Mesenchymal stem cell (in vitro differentiated cells and primary cell): Measurements from ENCODE around the gene CFAP251.

Source experiments
- DNase-seq: peaks from one replicate; pipeline ENCODE4 v3.0.0-alpha.2; 2013
- H2AFZ ChIP-seq: one replicate; pipeline ENCODE4 v1.6.1; 2013; ENCODE audit warnings: low read depth, mild to moderate bottlenecking, control low read depth, inconsistent platforms, low read length, moderate library complexity
- H2AK5ac ChIP-seq: 2 replicates; pipeline ENCODE4 v1.6.1; 2013; ENCODE audit warnings: low read length, moderate library complexity, mild to moderate bottlenecking, inconsistent platforms; ENCODE audit not compliant: severe bottlenecking
- H2BK120ac ChIP-seq: one replicate; pipeline ENCODE4 v1.6.1; 2013; ENCODE audit warnings: low read depth, mild to moderate bottlenecking, inconsistent platforms, low read length, moderate library complexity
- H2BK12ac ChIP-seq, 2 experiments: one replicate each; pipeline ENCODE4 v1.6.1; 2013; ENCODE audit warnings: inconsistent platforms in 2 of 2, low read length in 2 of 2, mild to moderate bottlenecking in 2 of 2, moderate library complexity in 2 of 2, control low read depth in 1 of 2
- H2BK15ac ChIP-seq: one replicate; pipeline ENCODE4 v1.6.1; 2013; ENCODE audit warnings: mild to moderate bottlenecking, low read depth, inconsistent platforms; ENCODE audit not compliant: poor library complexity, severe bottlenecking
- H2BK5ac ChIP-seq: 2 replicates; pipeline ENCODE4 v1.6.1; 2013; ENCODE audit warnings: low read depth, mild to moderate bottlenecking, low read length, control low read depth, inconsistent platforms; ENCODE audit not compliant: poor library complexity, severe bottlenecking
- H3K14ac ChIP-seq, 2 experiments: one replicate each; pipeline ENCODE4 v1.6.1; 2013; ENCODE audit warnings: inconsistent platforms in 2 of 2, low read length in 2 of 2, control low read depth in 1 of 2, mild to moderate bottlenecking in 1 of 2, moderate library complexity in 1 of 2
- H3K18ac ChIP-seq, 2 experiments: one replicate each; pipeline ENCODE4 v1.6.1; 2013; ENCODE audit warnings: inconsistent platforms in 2 of 2, low read length in 2 of 2, control low read depth in 1 of 2, low read depth in 1 of 2, mild to moderate bottlenecking in 1 of 2
- H3K23ac ChIP-seq, 2 experiments: one replicate each; pipeline ENCODE4 v1.6.1; 2013; ENCODE audit warnings: inconsistent platforms in 2 of 2, low read length in 2 of 2, mild to moderate bottlenecking in 2 of 2, moderate library complexity in 2 of 2, control low read depth in 1 of 2
- H3K27ac ChIP-seq: 2 replicates; pipeline ENCODE4 v1.5.1; 2013; ENCODE audit warnings: mild to moderate bottlenecking, moderate library complexity, low read length, control low read depth, inconsistent platforms; ENCODE audit not compliant: poor library complexity, severe bottlenecking
- H3K27me3 ChIP-seq, 2 experiments: 2 replicates each; pipeline versions ENCODE4 v1.6.1 to v1.7.0; 2013; ENCODE audit warnings: low read length in 2 of 2, mild to moderate bottlenecking in 2 of 2, moderate library complexity in 2 of 2, control low read depth in 1 of 2, inconsistent platforms in 1 of 2; ENCODE audit not compliant: control insufficient read depth in 1 of 2, insufficient read depth in 1 of 2
- H3K36me3 ChIP-seq, 2 experiments: 2 replicates each; pipeline versions ENCODE4 v1.6.1 to v1.7.0; 2013; ENCODE audit warnings: low read length in 2 of 2, control low read depth in 1 of 2, inconsistent platforms in 1 of 2, low read depth in 1 of 2, mild to moderate bottlenecking in 1 of 2; ENCODE audit not compliant: insufficient read depth in 2 of 2, control insufficient read depth in 1 of 2
- H3K4ac ChIP-seq, 2 experiments: one replicate each; pipeline ENCODE4 v1.6.1; 2013; ENCODE audit warnings: inconsistent platforms in 2 of 2, low read length in 2 of 2, mild to moderate bottlenecking in 2 of 2, moderate library complexity in 2 of 2, control low read depth in 1 of 2, low read depth in 1 of 2
- H3K4me1 ChIP-seq: 2 replicates; pipeline ENCODE4 v1.6.1; 2013; ENCODE audit warnings: low read depth, low read length, control low read depth; ENCODE audit not compliant: control insufficient read depth, insufficient read depth
- H3K4me2 ChIP-seq: 2 replicates; pipeline ENCODE4 v1.6.1; 2013; ENCODE audit warnings: low read length, mild to moderate bottlenecking, inconsistent platforms; ENCODE audit not compliant: poor library complexity, severe bottlenecking
- H3K4me3 ChIP-seq, 2 experiments: 2 replicates each; pipeline versions ENCODE4 v1.5.1 to v1.7.0; 2013; ENCODE audit warnings: low read length in 2 of 2, mild to moderate bottlenecking in 2 of 2, control low read depth in 1 of 2, low read depth in 1 of 2; ENCODE audit not compliant: insufficient read depth in 1 of 2
- H3K79me1 ChIP-seq: replicated peaks from 2 replicates; pipeline ENCODE4 v1.6.1; 2013; ENCODE audit warnings: mild to moderate bottlenecking, control low read depth, low read length, inconsistent platforms; ENCODE audit not compliant: poor library complexity, severe bottlenecking
- H3K9ac ChIP-seq: 2 replicates; pipeline ENCODE4 v1.7.0; 2013; ENCODE audit warnings: mild to moderate bottlenecking, low read length, moderate library complexity
- H3K9me3 ChIP-seq: 2 replicates; pipeline ENCODE4 v1.7.0; 2013; ENCODE audit warnings: mild to moderate bottlenecking, low read length; ENCODE audit not compliant: control insufficient read depth
- H4K8ac ChIP-seq: one replicate; pipeline ENCODE4 v1.6.1; 2013; ENCODE audit warnings: inconsistent platforms, mild to moderate bottlenecking, low read length, moderate library complexity
- H4K91ac ChIP-seq: one replicate; pipeline ENCODE4 v1.6.1; 2013; ENCODE audit warnings: mild to moderate bottlenecking, low read length, inconsistent platforms
- WGBS: methylation state at CpG from one replicate; pipeline ENCODE4 v1.1.7; 2013; ENCODE audit warnings: mixed read lengths; 5-methylcytosine and 5-hydroxymethylcytosine counted together

CFAP251 gene

DNA sequence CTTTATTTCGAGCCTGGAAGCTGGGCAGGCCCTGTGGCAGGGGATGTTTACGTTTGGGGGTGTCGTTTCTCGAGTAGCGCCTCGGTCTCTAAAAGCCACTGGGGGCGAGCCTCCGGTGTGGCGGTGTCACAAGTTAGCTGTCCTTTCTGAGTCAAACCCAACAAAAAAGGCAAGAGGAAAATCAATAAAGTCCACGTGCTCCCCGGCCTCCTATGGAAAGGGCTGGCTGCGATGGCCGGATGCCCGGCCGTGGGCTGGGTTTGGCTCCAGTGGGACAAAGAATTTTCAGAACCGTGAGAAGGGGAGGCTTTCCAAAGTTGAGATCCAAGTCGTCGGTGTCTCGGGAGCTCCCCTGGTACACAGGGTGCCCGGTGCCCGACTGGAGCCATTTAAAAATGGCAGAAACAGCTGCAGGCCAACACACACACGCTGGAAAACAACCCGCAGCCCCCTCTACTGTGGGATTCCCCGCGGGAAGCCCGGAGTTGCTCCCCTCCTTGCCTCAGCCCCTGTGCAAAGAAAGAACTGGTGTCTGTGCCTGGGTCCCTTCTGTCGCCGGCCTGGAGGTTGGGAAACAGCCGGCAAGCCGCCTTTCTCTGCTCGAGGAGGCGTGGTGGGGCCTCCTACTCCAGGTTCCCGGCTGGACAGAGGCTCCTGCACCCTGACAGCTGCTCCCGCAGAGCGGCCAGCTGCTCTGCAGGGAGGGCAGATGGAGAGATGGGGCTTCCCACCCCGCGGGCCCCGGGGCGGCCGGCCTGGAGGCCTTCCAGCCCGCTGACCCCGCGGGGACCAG is 105.1 kb downstream of the CFAP251 start:
- peak overlapping the region; percentile 95 for H3K27ac ChIP-seq
- peak overlapping the region; percentile 40 for H4K8ac ChIP-seq
- peak overlapping the region in 1 of 2 experiments; percentile 67 for H3K18ac ChIP-seq
- H2AK5ac ChIP-seq, result peak overlapping the region; percentile 98
- peak overlapping the region; percentile 95 for H3K4me2 ChIP-seq
- H3K9ac ChIP-seq, result peak overlapping the region; percentile 82
- H4K91ac ChIP-seq, result no peak overlapping the region
- no peak overlapping the region for H2AFZ ChIP-seq
- no peaks in the 10 kb centered on the region for H3K36me3 ChIP-seq
- H3K4me3 ChIP-seq, result peak overlapping the region; percentile 75 to 79
- no peak overlapping the region for H2BK15ac ChIP-seq
- H3K27me3 ChIP-seq, result peaks cover 0 to 9% of the 10 kb centered on the region in 2 experiments
- H3K23ac ChIP-seq, result no peak overlapping the region
- no peak overlapping the region for H2BK120ac ChIP-seq
- WGBS, result 22% methylated on average over 43 of the region's 43 CpGs
- H2BK12ac ChIP-seq, result no peak overlapping the region
- H3K4me1 ChIP-seq, result peaks cover 29% of the 10 kb centered on the region
- H3K9me3 ChIP-seq, result peaks cover 4% of the 10 kb centered on the region
- peak; percentile 75 for DNase-seq
- no peak overlapping the region for H3K14ac ChIP-seq
- peak overlapping the region in 1 of 2 experiments; percentile 53 for H3K4ac ChIP-seq
- peak overlapping the region; percentile 82 for H2BK5ac ChIP-seq
- peaks cover 22% of the 10 kb centered on the region for H3K79me1 ChIP-seq

DNA sequence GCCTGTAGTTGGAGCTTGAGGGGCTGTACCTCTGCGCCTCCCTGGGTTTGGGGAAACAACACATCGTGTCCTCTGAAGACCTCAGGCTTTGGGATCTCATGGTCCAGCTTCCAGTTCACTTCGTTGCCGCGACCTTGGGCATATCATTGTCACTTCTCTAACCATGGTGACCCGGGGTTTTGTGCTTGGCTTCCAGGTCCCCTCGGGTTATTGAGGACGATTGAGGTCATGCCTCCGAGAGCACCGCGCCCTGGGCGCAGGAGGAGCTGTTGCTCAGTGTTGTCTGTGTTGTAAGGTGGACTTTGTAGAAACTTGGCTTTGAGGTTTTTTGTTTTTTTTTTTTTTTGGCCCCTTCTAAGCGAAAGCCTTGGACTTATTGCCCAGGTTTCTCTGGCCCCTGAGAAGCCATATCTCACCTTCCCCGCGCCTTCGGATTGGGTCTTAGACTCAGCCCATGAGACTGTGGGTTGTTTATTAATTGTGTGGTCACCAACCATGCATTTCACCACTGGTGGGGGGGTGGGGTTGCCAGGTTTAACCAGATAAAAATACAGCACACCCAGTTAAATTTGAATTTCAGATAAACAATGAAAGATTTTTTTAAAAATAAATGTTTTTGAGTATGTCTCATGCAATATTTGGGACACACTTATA is 105.9 kb downstream of the CFAP251 start:
- no peak overlapping the region for H3K9ac ChIP-seq
- no peak overlapping the region for H3K14ac ChIP-seq
- peak overlapping the region; percentile 95 for H3K27ac ChIP-seq
- H3K4me3 ChIP-seq, result peak overlapping the region; percentile 2 to 79
- H3K18ac ChIP-seq, result peak overlapping the region in 1 of 2 experiments; percentile 56
- peak; percentile 25 for DNase-seq
- H2BK15ac ChIP-seq, result no peak overlapping the region
- no peak overlapping the region for H4K91ac ChIP-seq
- no peak overlapping the region for H4K8ac ChIP-seq
- H3K23ac ChIP-seq, result peak overlapping the region in 1 of 2 experiments; percentile 40
- H2AFZ ChIP-seq, result no peak overlapping the region
- H3K36me3 ChIP-seq, result no peaks in the 10 kb centered on the region
- no peaks in the 10 kb centered on the region for H3K9me3 ChIP-seq
- peak overlapping the region; percentile 98 for H2AK5ac ChIP-seq
- peak overlapping the region in 1 of 2 experiments; percentile 63 for H2BK12ac ChIP-seq
- H2BK120ac ChIP-seq, result no peak overlapping the region
- H3K27me3 ChIP-seq, result peaks cover 0 to 9% of the 10 kb centered on the region in 2 experiments
- 92% methylated on average over 16 of the region's 16 CpGs for WGBS
- H3K79me1 ChIP-seq, result peaks cover 28% of the 10 kb centered on the region
- peaks cover 34% of the 10 kb centered on the region for H3K4me1 ChIP-seq
- peak overlapping the region; percentile 82 for H2BK5ac ChIP-seq
- H3K4me2 ChIP-seq, result peak overlapping the region; percentile 95
- H3K4ac ChIP-seq, result peak overlapping the region in 1 of 2 experiments; percentile 34

DNA sequence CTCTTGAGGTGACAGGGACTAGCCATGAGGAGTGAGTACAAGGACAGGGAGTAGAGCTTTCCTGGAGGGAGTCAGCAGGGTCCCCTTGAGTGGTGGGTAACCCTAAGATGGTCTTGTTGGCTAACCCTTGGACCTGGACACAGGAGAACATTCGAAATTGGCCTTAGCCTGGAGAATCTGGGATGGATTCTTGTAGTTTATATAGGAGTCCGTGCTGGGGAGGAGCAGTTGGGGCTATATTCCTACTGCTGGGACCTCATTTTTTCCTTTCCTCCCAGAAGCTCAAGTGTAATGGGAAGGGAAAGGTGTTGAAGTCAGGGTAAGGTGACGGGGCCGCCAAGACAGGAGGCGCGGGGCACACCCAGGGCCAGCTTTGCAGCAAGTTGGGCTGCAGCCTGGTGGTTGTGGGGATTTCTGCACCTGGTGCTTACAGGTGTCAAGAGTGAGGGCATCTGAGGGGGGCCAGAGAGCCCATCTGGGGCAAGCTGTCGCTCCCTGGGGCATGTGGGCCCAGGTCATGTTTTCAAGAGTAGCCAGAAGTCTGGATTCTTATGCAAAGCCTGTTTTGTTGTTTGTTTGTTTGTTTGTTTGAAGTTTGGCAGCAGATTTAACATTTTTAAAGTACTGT is 108.4 kb downstream of the CFAP251 start:
- H3K27ac ChIP-seq, result no peak overlapping the region
- H3K79me1 ChIP-seq, result peaks cover 41% of the 10 kb centered on the region
- DNase-seq, result no peak
- no peak overlapping the region for H3K9ac ChIP-seq
- WGBS, result 99% methylated on average over 6 of the region's 7 CpGs
- peaks cover 44% of the 10 kb centered on the region for H3K4me1 ChIP-seq
- H2AFZ ChIP-seq, result no peak overlapping the region
- H3K36me3 ChIP-seq, result peaks cover 0 to 14% of the 10 kb centered on the region in 2 experiments
- no peaks in the 10 kb centered on the region for H3K27me3 ChIP-seq
- peak overlapping the region; percentile 8 for H4K8ac ChIP-seq
- H3K14ac ChIP-seq, result no peak overlapping the region
- H3K23ac ChIP-seq, result no peak overlapping the region
- H2BK15ac ChIP-seq, result no peak overlapping the region
- no peak overlapping the region for H3K18ac ChIP-seq
- peak overlapping the region; percentile 98 for H2AK5ac ChIP-seq
- no peaks in the 10 kb centered on the region for H3K9me3 ChIP-seq
- H3K4me2 ChIP-seq, result no peak overlapping the region
- peak overlapping the region in 1 of 2 experiments; percentile 56 for H2BK12ac ChIP-seq
- no peak overlapping the region for H3K4ac ChIP-seq
- no peak overlapping the region for H2BK5ac ChIP-seq
- no peak overlapping the region for H3K4me3 ChIP-seq
- no peak overlapping the region for H2BK120ac ChIP-seq
- peak overlapping the region; percentile 15 for H4K91ac ChIP-seq
